ENCODE data around the gene GSK3B. TPM values are rescaled to one million over a fixed set of nuclear protein-coding genes. Genes with fewer than 3 reads are reported as not detected.

GSK3B gene
- total RNA-seq, 5 donors from 2014 or later (not counting 1 experiment from before 2014, with no cell fraction given): 30.5 to 47.9 (median 32.7) TPM

GRCh38 chr3:120048355-120049041, 45.7 kb downstream of the GSK3B start:
- Histone ChIP-seq H3K36me3 (ENCODE audit: control insufficient read depth in 2 of 2, extremely low read depth in 1 of 2, insufficient read depth in 1 of 2, low read length in 1 of 2) (no peaks in the 10 kb centered on the region), H3K27me3 (replicated peaks in 1 of 2; ENCODE audit: control insufficient read depth in 2 of 2, extremely low read depth in 1 of 2, insufficient read depth in 2 of 2, low read length in 1 of 2) (no peaks in the 10 kb centered on the region), H3K9me3 (peaks cover 5% of the 10 kb centered on the region), H3K4me1 (ENCODE audit: control insufficient read depth in 1 of 2, extremely low read depth in 1 of 2, insufficient read depth in 2 of 2, low read length in 2 of 2) (peaks cover 18 to 27% of the 10 kb centered on the region in 2 experiments), H3K4me3 (ENCODE audit: control insufficient read depth in 1 of 2, extremely low read depth in 1 of 2, low read length in 1 of 2) (no peak overlapping the region), H3K27ac (ENCODE audit: low read length) (no peak overlapping the region)
- ChIA-PET POLR2A (no interaction called here), CTCF (no interaction called here)
- Mint-ChIP-seq H3K4me3 (peak overlapping the region in 1 of 3 donors; percentile 24), H3K4me1 (peaks cover 66 to 77% (median 73%) of the 10 kb centered on the region in 3 donors), H3K27ac (no peak overlapping the region), H3K9me3 (peaks cover 14 to 36% (median 24%) of the 10 kb centered on the region in 3 donors), H3K27me3 (no peaks in the 10 kb centered on the region), H3K36me3 (peaks cover 36% of the 10 kb centered on the region)
- no peak for DNase-seq
- ATAC-seq (replicated peaks in 1 of 4): no peak

GRCh38 chr3:120047686-120048085, 46.6 kb downstream of the GSK3B start:
- no peak for DNase-seq
- H3K4me3 ChIP-seq (ENCODE audit: control insufficient read depth in 1 of 2, extremely low read depth in 1 of 2, low read length in 1 of 2): no peak overlapping the region
- peaks cover 5% of the 10 kb centered on the region for H3K9me3 ChIP-seq
- peaks cover 14 to 27% of the 10 kb centered on the region in 2 experiments for H3K4me1 ChIP-seq (ENCODE audit: control insufficient read depth in 1 of 2, extremely low read depth in 1 of 2, insufficient read depth in 2 of 2, low read length in 2 of 2)
- 83% methylated on average over 1 of the region's 1 CpG for WGBS (ENCODE audit: insufficient coverage)
- no peak for ATAC-seq (replicated peaks in 1 of 4)
- Mint-ChIP-seq H3K27ac (no peak overlapping the region), H3K36me3 (peaks cover 44% of the 10 kb centered on the region), H3K9me3 (peaks cover 22 to 44% (median 31%) of the 10 kb centered on the region in 3 donors), H3K4me1 (peaks cover 67 to 77% (median 70%) of the 10 kb centered on the region in 3 donors), H3K4me3 (no peak overlapping the region), H3K27me3 (no peaks in the 10 kb centered on the region)
- ChIA-PET CTCF (no interaction called here), POLR2A (no interaction called here)
- H3K27me3 ChIP-seq (replicated peaks in 1 of 2; ENCODE audit: control insufficient read depth in 2 of 2, extremely low read depth in 1 of 2, insufficient read depth in 2 of 2, low read length in 1 of 2): no peaks in the 10 kb centered on the region
- no peaks in the 10 kb centered on the region for H3K36me3 ChIP-seq (ENCODE audit: control insufficient read depth in 2 of 2, extremely low read depth in 1 of 2, insufficient read depth in 1 of 2, low read length in 1 of 2)
- H3K27ac ChIP-seq (ENCODE audit: low read length): no peak overlapping the region

DNA sequence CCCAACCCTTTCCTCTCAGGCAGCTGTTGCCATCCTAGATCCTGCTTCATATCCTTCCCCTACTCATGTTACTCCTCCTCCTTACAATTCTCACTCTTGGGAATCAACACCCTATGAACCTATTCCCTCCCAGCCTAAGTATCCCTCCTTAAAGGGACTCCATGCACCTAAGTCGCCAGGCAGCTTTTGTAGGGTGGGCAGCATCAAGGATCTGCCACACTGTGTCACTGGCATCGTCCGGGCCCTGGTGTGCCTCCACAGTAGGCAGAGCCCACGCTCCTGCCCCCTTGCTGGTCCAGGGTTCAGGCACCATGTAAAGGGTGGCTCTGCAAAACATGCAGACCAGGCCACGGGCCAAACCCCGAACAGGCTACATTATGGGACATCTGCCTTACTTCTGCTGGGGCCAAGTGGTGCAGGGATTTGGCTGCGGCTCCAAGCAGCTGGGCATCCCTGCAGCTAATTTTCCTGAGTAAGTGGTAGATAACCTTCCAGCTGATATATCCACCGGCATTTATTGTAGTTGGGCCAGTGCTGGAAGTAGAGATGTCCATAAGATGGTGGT, 53.4 kb downstream of the GSK3B start:
- WGBS (ENCODE audit: insufficient coverage): 100% methylated on average over 7 of the region's 8 CpGs
- peaks cover 37 to 71% (median 52%) of the 10 kb centered on the region in 3 donors for H3K9me3 Mint-ChIP-seq
- H3K4me3 Mint-ChIP-seq: no peak overlapping the region
- ChIA-PET CTCF (no interaction called here), POLR2A (no interaction called here)
- peaks cover 29 to 36% (median 32%) of the 10 kb centered on the region in 3 donors for H3K4me1 Mint-ChIP-seq
- H3K27me3 ChIP-seq (replicated peaks in 1 of 2; ENCODE audit: control insufficient read depth in 2 of 2, extremely low read depth in 1 of 2, insufficient read depth in 2 of 2, low read length in 1 of 2): no peaks in the 10 kb centered on the region
- H3K4me3 ChIP-seq (ENCODE audit: control insufficient read depth in 1 of 2, extremely low read depth in 1 of 2, low read length in 1 of 2): peak overlapping the region in 1 of 2 donors; percentile 12
- H3K36me3 ChIP-seq (ENCODE audit: control insufficient read depth in 2 of 2, extremely low read depth in 1 of 2, insufficient read depth in 1 of 2, low read length in 1 of 2): peaks cover 0 to 6% of the 10 kb centered on the region in 2 donors
- ATAC-seq (replicated peaks in 1 of 4) (no peak), DNase-seq (no peak)
- peaks cover 73% of the 10 kb centered on the region for H3K36me3 Mint-ChIP-seq
- H3K27ac ChIP-seq (ENCODE audit: low read length): no peak overlapping the region
- H3K27me3 Mint-ChIP-seq: no peaks in the 10 kb centered on the region
- no peak overlapping the region for H3K27ac Mint-ChIP-seq
- H3K9me3 ChIP-seq: peaks cover 19% of the 10 kb centered on the region
- H3K4me1 ChIP-seq (ENCODE audit: control insufficient read depth in 1 of 2, extremely low read depth in 1 of 2, insufficient read depth in 2 of 2, low read length in 2 of 2): no peaks in the 10 kb centered on the region

DNA sequence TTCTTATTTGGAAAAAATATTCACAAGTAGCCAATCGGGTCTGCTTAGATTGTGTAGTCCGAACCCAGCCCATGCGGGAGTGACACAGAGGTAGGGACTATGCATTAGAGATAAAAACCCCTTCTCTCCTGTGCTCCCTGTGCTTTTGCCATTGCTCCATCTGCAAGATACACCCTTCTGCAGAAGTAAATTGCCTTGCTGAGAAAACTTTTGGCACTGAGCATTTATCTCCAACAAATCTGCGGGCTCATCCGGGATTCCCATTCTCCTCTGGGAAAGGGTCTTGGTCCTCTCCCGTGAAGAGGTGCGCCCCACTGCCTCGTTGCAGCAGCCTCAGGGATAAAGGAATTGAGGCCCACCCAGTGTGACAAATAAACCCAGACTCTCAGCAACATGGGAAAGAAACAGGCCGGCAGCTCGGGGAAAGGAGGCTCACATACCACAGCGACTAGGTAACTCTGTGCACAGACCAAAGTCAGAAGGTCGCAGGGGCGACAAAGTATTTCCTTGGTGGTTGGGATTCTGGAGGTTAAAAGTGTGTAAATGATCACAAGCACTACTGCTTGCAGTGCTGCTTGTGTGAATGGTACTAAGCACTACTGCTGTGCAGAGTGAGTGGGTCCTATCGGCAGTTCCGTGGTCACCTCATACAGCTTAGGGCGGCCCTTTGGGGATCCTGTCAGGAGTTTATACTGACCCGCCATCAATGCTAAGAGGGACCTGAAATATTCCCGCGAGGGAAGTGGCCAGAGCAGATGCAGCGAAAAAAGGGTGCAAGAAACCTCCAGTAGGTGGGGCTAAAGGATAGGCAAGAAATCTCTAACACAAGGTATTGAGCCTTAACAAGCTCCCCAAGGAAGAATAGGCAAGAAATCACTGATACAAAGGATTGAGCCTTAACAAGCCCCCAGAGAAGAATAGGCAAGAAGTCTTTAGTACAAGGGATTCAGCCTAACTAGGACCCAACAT, 54.3 kb downstream of the GSK3B start:
- ATAC-seq (replicated peaks in 1 of 4) (no peak), DNase-seq (peak in 1 of 35 experiments; percentile 26)
- Mint-ChIP-seq H3K9me3 (peaks cover 30 to 61% (median 44%) of the 10 kb centered on the region in 3 donors), H3K4me3 (no peak overlapping the region), H3K27ac (no peak overlapping the region), H3K4me1 (peaks cover 36 to 38% (median 36%) of the 10 kb centered on the region in 3 donors), H3K36me3 (peaks cover 65% of the 10 kb centered on the region), H3K27me3 (no peaks in the 10 kb centered on the region)
- Histone ChIP-seq H3K36me3 (ENCODE audit: control insufficient read depth in 2 of 2, extremely low read depth in 1 of 2, insufficient read depth in 1 of 2, low read length in 1 of 2) (peaks cover 0 to 6% of the 10 kb centered on the region in 2 donors), H3K27ac (ENCODE audit: low read length) (no peak overlapping the region), H3K27me3 (replicated peaks in 1 of 2; ENCODE audit: control insufficient read depth in 2 of 2, extremely low read depth in 1 of 2, insufficient read depth in 2 of 2, low read length in 1 of 2) (no peaks in the 10 kb centered on the region), H3K4me1 (ENCODE audit: control insufficient read depth in 1 of 2, extremely low read depth in 1 of 2, insufficient read depth in 2 of 2, low read length in 2 of 2) (no peaks in the 10 kb centered on the region), H3K9me3 (peaks cover 17% of the 10 kb centered on the region), H3K4me3 (ENCODE audit: control insufficient read depth in 1 of 2, extremely low read depth in 1 of 2, low read length in 1 of 2) (no peak overlapping the region)
- POLR2A ChIA-PET: no interaction called here
- 97% methylated on average over 7 of the region's 20 CpGs for WGBS (ENCODE audit: insufficient coverage)
- CTCF ChIA-PET: interaction anchor here in 1 of 2 donors (1.0 kb wide), 1 partner anchor 65 kb away, joined by 3 read pairs; no protein-coding TSS in a partner anchor

- peaks cover 3 to 10% (median 4%) of the 10 kb centered on the region in 3 donors for H3K9me3 Mint-ChIP-seq
- ChIA-PET POLR2A (no interaction called here), CTCF (no interaction called here)
- H3K27ac Mint-ChIP-seq: no peak overlapping the region
- H3K27me3 ChIP-seq (replicated peaks in 1 of 2; ENCODE audit: control insufficient read depth in 2 of 2, extremely low read depth in 1 of 2, insufficient read depth in 2 of 2, low read length in 1 of 2): no peaks in the 10 kb centered on the region
- peaks cover 4% of the 10 kb centered on the region for H3K9me3 ChIP-seq
- H3K4me1 ChIP-seq (ENCODE audit: control insufficient read depth in 1 of 2, extremely low read depth in 1 of 2, insufficient read depth in 2 of 2, low read length in 2 of 2): peaks cover 0 to 2% of the 10 kb centered on the region in 2 experiments
- H3K27me3 Mint-ChIP-seq: no peaks in the 10 kb centered on the region
- DNase-seq (peak in 1 of 35 experiments; percentile 11), ATAC-seq (replicated peaks in 1 of 4) (no peak)
- H3K36me3 Mint-ChIP-seq: peaks cover 15% of the 10 kb centered on the region
- WGBS (ENCODE audit: insufficient coverage): no CpG with 5 or more reads among the region's 4 CpGs
- H3K27ac ChIP-seq (ENCODE audit: low read length): no peak overlapping the region
- H3K4me3 ChIP-seq (ENCODE audit: control insufficient read depth in 1 of 2, extremely low read depth in 1 of 2, low read length in 1 of 2): no peak overlapping the region
- H3K4me1 Mint-ChIP-seq: peaks cover 58 to 69% (median 68%) of the 10 kb centered on the region in 3 donors
- H3K36me3 ChIP-seq (ENCODE audit: control insufficient read depth in 2 of 2, extremely low read depth in 1 of 2, insufficient read depth in 1 of 2, low read length in 1 of 2): no peaks in the 10 kb centered on the region
- no peak overlapping the region for H3K4me3 Mint-ChIP-seq
Measured at GRCh38 chr3:120033596-120033995, 60.7 kb downstream of the GSK3B start.

DNA sequence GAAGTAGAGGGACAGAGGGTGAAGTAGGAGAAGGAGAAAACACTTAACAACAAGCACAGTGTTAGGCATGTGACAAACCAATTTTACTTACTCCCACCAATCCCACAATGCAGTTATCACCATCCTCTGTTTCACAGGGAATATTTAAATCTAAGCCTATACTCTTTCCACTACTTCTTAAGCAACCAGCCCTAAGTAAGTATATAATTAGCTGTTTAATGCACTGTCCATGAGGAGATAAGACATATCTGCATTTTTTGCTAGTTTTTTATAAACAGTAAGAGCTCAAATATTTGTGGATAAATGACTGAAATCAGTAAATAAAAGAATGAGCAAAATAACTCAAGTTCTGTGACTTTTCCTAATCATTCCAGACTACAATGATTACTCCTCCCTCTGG, 62.7 kb downstream of the GSK3B start:
- Histone ChIP-seq H3K27me3 (replicated peaks in 1 of 2; ENCODE audit: control insufficient read depth in 2 of 2, extremely low read depth in 1 of 2, insufficient read depth in 2 of 2, low read length in 1 of 2) (no peaks in the 10 kb centered on the region), H3K36me3 (ENCODE audit: control insufficient read depth in 2 of 2, extremely low read depth in 1 of 2, insufficient read depth in 1 of 2, low read length in 1 of 2) (no peaks in the 10 kb centered on the region), H3K27ac (ENCODE audit: low read length) (no peak overlapping the region), H3K4me1 (ENCODE audit: control insufficient read depth in 1 of 2, extremely low read depth in 1 of 2, insufficient read depth in 2 of 2, low read length in 2 of 2) (peaks cover 0 to 3% of the 10 kb centered on the region in 2 experiments), H3K9me3 (no peaks in the 10 kb centered on the region), H3K4me3 (ENCODE audit: control insufficient read depth in 1 of 2, extremely low read depth in 1 of 2, low read length in 1 of 2) (no peak overlapping the region)
- peaks cover 3 to 4% (median 4%) of the 10 kb centered on the region in 3 donors for H3K9me3 Mint-ChIP-seq
- peaks cover 9% of the 10 kb centered on the region for H3K36me3 Mint-ChIP-seq
- no peak overlapping the region for H3K27ac Mint-ChIP-seq
- DNase-seq (no peak), ATAC-seq (replicated peaks in 1 of 4) (no peak)
- POLR2A ChIA-PET: interaction anchor here (0.5 to 0.6 kb wide), 2 partner anchors 67 to 191 kb away, joined by 4 read pairs; no protein-coding TSS in a partner anchor
- peaks cover 53 to 74% (median 72%) of the 10 kb centered on the region in 3 donors for H3K4me1 Mint-ChIP-seq
- H3K27me3 Mint-ChIP-seq: no peaks in the 10 kb centered on the region
- CTCF ChIA-PET: no interaction called here
- H3K4me3 Mint-ChIP-seq: no peak overlapping the region

Measured in T-cell (primary cell).